Prostate gland (tissue), 2 donors: ENCODE data around the gene KIF16B.

Source experiments
- POLR2AphosphoS5 ChIP-seq: sonication (generic); formaldehyde crosslinking; IDR thresholded peaks from one replicate; pipeline ENCODE4 v1.6.1; 2017; ENCODE audit warnings: antibody characterized with exemption
- TF ChIP-seq, protein P1 (sequence below), 4 experiments: fragments of 200-600 bp in 2 of 4; fragments of 450-650 bp in 2 of 4; sonication (generic) in 2 of 4; IDR thresholded peaks; 1 replicate in 3 of 4; 2 replicates in 1 of 4; pipeline ENCODE4 v1.5.1; 2016 to 2019; ENCODE audit warnings: antibody characterized with exemption in 4 of 4, mild to moderate bottlenecking in 2 of 4, moderate library complexity in 2 of 4

DNA sequence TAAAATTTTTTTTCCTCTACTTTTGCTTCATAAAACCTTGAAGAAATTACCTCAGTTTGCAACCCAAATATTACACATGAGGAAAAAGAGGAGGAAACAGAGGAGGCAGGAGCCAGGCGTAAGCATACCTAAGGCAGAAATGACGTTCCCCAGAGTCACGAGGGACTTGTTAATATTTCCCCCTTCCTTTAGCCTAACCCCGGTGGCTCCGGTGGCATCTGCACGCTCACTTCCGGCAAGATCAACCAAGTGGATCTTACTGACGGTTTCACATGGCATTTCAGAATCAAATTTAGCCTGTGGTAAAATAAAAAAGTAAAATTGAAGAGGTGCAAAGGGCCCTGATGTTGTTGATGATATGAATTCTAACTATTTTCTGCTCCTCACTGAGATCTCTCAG, 67.4 kb downstream of the KIF16B start:
- TF ChIP-seq, protein P1, sequence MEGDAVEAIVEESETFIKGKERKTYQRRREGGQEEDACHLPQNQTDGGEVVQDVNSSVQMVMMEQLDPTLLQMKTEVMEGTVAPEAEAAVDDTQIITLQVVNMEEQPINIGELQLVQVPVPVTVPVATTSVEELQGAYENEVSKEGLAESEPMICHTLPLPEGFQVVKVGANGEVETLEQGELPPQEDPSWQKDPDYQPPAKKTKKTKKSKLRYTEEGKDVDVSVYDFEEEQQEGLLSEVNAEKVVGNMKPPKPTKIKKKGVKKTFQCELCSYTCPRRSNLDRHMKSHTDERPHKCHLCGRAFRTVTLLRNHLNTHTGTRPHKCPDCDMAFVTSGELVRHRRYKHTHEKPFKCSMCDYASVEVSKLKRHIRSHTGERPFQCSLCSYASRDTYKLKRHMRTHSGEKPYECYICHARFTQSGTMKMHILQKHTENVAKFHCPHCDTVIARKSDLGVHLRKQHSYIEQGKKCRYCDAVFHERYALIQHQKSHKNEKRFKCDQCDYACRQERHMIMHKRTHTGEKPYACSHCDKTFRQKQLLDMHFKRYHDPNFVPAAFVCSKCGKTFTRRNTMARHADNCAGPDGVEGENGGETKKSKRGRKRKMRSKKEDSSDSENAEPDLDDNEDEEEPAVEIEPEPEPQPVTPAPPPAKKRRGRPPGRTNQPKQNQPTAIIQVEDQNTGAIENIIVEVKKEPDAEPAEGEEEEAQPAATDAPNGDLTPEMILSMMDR (IDR thresholded peaks at IDR 0.05) = no peak
- TF ChIP-seq POLR2AphosphoS5 = no peak
